HepG2 (cell line): Measurements from ENCODE around the gene ARHGEF37. TPM values are rescaled to one million over a fixed set of nuclear protein-coding genes. Genes with fewer than 3 reads are reported as not detected.

ENCODE experiments used
- ATAC-seq: fragments of 200-7000 bp; cut with Tn5 transposase; 3 replicates; pipeline ENCODE4 v1.9.1; 2020; ENCODE audit warnings: mild to moderate bottlenecking, moderate library complexity
- BruUV-seq: library from RNA; stranded (reverse); fragments of 400-500 nt; replicated peaks from 2 replicates; lab custom pipeline; 2021; lab: Mats Ljungman, UMichigan
- CTCF ChIA-PET: fragments of 300-600 bp; formaldehyde crosslinking; extraction: SDS; loops from one replicate; lab custom pipeline; 2021; ENCODE audit warnings: low total read pairs, inconsistent platforms, low intra/inter-chr PET ratio; lab: Yijun Ruan, JAX
- POLR2A ChIA-PET: fragments of 350-600 bp; sonication (Branson Sonifier 250); formaldehyde crosslinking; loops from one replicate; lab custom pipeline; 2020; ENCODE audit warnings: antibody characterized with exemption, inconsistent platforms; lab: Yijun Ruan, JAX
- DNase-seq: peaks from one replicate; pipeline ENCODE4 v3.0.0-alpha.2; 2015; ENCODE audit warnings: low spot score
- FAIRE-seq: peaks from 3 replicates; lab custom pipeline; 2011; peaks lifted over from hg19 to GRCh38; lab: Jason Lieb, UNC
- H2AFZ ChIP-seq: one replicate; pipeline ENCODE4 v1.6.1; 2011; ENCODE audit warnings: low read length, inconsistent platforms
- H3K27ac ChIP-seq: fragments of 300-600 bp; 3 replicates; pipeline ENCODE4 v1.8.0; 2011; ENCODE audit warnings: mixed run types, mild to moderate bottlenecking, mixed read lengths, low read length, inconsistent platforms; ENCODE audit not compliant: insufficient read depth; ENCODE audit errors: extremely low read length
- H3K27me3 ChIP-seq, 2 experiments: fragments of 200-600 bp in 1 of 2; 2 replicates in 1 of 2; 3 replicates in 1 of 2; pipeline versions ENCODE4 v1.6.0 to v1.8.0; 2011; ENCODE audit warnings: low read length in 2 of 2, mild to moderate bottlenecking in 2 of 2, moderate library complexity in 2 of 2, inconsistent platforms in 1 of 2; ENCODE audit not compliant: insufficient read depth in 2 of 2, control insufficient read depth in 1 of 2
- H3K36me3 ChIP-seq, 2 experiments: fragments of 200-600 bp in 1 of 2; replicated peaks in 1 of 2; 2 replicates in 1 of 2; 3 replicates in 1 of 2; pipeline versions ENCODE4 v1.5.1 to v1.8.0; 2011; ENCODE audit warnings: low read length in 2 of 2, inconsistent platforms in 1 of 2; ENCODE audit not compliant: insufficient read depth in 2 of 2, control insufficient read depth in 1 of 2
- H3K4me1 ChIP-seq: 2 replicates; pipeline ENCODE4 v1.5.1; 2012; ENCODE audit warnings: low read length, inconsistent platforms; ENCODE audit not compliant: insufficient read depth
- H3K4me2 ChIP-seq: 2 replicates; pipeline ENCODE4 v1.6.0; 2011; ENCODE audit warnings: low read depth, low read length, inconsistent platforms
- H3K4me3 ChIP-seq, 3 experiments: fragments of 200-600 bp in 1 of 3; sonication (generic), shearing (Covaris generic) in 1 of 3; replicated peaks in 1 of 3; 2 replicates each; pipeline ENCODE4 v1.5.1; 2011 to 2016; ENCODE audit warnings: low read length in 3 of 3, inconsistent platforms in 2 of 3, low read depth in 2 of 3, mild to moderate bottlenecking in 2 of 3, control low read depth in 1 of 3, mixed read lengths in 1 of 3; ENCODE audit not compliant: insufficient read depth in 1 of 3
- H3K79me2 ChIP-seq: one replicate; pipeline ENCODE4 v1.6.1; 2011; ENCODE audit warnings: low read length, inconsistent platforms; ENCODE audit not compliant: insufficient read depth
- H3K9ac ChIP-seq: 2 replicates; pipeline ENCODE4 v1.6.0; 2011; ENCODE audit warnings: mild to moderate bottlenecking, low read depth, low read length, inconsistent platforms; ENCODE audit not compliant: insufficient read depth
- H3K9me3 ChIP-seq: 2 replicates; pipeline ENCODE4 v1.5.1; 2012; ENCODE audit warnings: mild to moderate bottlenecking, low read length
- H4K20me1 ChIP-seq: 2 replicates; pipeline ENCODE4 v1.6.0; 2011; ENCODE audit warnings: inconsistent platforms, mild to moderate bottlenecking, low read length, moderate library complexity; ENCODE audit not compliant: insufficient read depth
- NCOA2 ChIP-seq: sonication (generic); formaldehyde crosslinking; IDR thresholded peaks from 2 replicates; pipeline ENCODE4 v1.8.0; 2022; ENCODE audit warnings: inconsistent platforms
- ZFP36 ChIP-seq: fragments of 150-350 bp; IDR thresholded peaks from 2 replicates; pipeline ENCODE4 v1.6.1; 2018; ENCODE audit warnings: borderline replicate concordance, low read length, low read depth; ENCODE audit not compliant: partially characterized antibody
- ZNF816 ChIP-seq: sonication (generic); formaldehyde crosslinking; IDR thresholded peaks from 2 replicates; pipeline ENCODE4 v1.8.0; 2022; ENCODE audit warnings: missing genetic modification reagents, mild to moderate bottlenecking, borderline replicate concordance
- WGBS: methylation state at CpG from one replicate; pipeline ENCODE4 v1.1.6; 2017; ENCODE audit warnings: low lambda C conversion rate; 5-methylcytosine and 5-hydroxymethylcytosine counted together
- in situ Hi-C: cut with HindIII; loops from 2 replicates; pipeline ENCODE4 v1.10.0; 2017; ENCODE audit warnings: low pct_unique_long_range_greater_than_20kb; ENCODE audit not compliant: extremely low pct_ligation_motif_present
- intact Hi-C: fragments of 100-400 bp; cut with micrococcal nuclease; formaldehyde crosslinking; loops from one replicate; pipeline ENCODE4 v1.10.0; 2022; ENCODE audit not compliant: unreplicated experiment
- polyA plus RNA-seq, 8 experiments: library from polyadenylated mRNA; depleted of rRNA in 3 of 8; stranded (reverse) in 7 of 8; unstranded in 1 of 8; fragments of >200 nt; fragmentation: Illumina TruSeq in 4 of 8; extraction: Trizol in 4 of 8; gene quantifications; 2 replicates each; pipeline versions ENCODE4 v1.2.1 to v1.2.3, GENCODE V29; 2011 to 2016; ENCODE audit warnings: low read depth in 4 of 8, missing spikeins in 1 of 8, mixed read lengths in 1 of 8; ENCODE audit not compliant: insufficient read depth in 1 of 8
- total RNA-seq, 5 experiments: library from RNA; depleted of rRNA; stranded (reverse); fragments of >200 nt; fragmentation: Illumina TruSeq; extraction: Trizol; gene quantifications; 2 replicates each; pipeline ENCODE4 v1.2.3, GENCODE V29; 2016; ENCODE audit warnings: low read depth in 1 of 5
- TF ChIP-seq, protein P1 (sequence below): sonication (generic); formaldehyde crosslinking; IDR thresholded peaks from 2 replicates; pipeline ENCODE4 v1.5.0; 2020; ENCODE audit warnings: mild to moderate bottlenecking, missing genetic modification reagents, moderate library complexity

Gene ARHGEF37
- total and polyA plus RNA-seq, 2 of the 13 experiments (the other 11 are each of a cell fraction or from before 2014, with no cell fraction given) = 0.18 to 0.27 TPM

DNA sequence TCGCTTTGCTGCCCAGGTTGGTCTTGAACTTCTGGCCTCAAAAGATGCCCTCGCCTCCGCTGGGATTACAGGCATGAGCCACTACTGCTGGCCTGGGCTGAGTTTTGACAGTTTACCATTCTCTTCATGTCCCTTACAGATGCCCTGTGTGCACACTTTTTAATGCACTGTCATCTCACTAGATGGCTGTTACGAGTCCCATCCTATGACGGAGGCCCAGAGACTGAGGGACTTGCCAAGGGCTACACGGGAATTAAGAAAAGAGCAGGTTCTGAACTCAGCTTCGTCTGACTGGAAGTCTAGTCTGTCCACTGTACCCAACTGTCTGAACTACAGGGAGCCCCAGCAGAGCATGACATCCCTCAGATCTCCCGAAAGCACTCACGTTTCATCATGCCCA is 63.9 kb downstream of the ARHGEF37 start:
- H3K4me3 ChIP-seq = no peak overlapping the region
- no peaks in the 10 kb centered on the region for H3K79me2 ChIP-seq
- H3K9me3 ChIP-seq = no peaks in the 10 kb centered on the region
- TF ChIP-seq, protein P1, sequence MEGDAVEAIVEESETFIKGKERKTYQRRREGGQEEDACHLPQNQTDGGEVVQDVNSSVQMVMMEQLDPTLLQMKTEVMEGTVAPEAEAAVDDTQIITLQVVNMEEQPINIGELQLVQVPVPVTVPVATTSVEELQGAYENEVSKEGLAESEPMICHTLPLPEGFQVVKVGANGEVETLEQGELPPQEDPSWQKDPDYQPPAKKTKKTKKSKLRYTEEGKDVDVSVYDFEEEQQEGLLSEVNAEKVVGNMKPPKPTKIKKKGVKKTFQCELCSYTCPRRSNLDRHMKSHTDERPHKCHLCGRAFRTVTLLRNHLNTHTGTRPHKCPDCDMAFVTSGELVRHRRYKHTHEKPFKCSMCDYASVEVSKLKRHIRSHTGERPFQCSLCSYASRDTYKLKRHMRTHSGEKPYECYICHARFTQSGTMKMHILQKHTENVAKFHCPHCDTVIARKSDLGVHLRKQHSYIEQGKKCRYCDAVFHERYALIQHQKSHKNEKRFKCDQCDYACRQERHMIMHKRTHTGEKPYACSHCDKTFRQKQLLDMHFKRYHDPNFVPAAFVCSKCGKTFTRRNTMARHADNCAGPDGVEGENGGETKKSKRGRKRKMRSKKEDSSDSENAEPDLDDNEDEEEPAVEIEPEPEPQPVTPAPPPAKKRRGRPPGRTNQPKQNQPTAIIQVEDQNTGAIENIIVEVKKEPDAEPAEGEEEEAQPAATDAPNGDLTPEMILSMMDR (CRISPR knock-in tag) = peak; percentile 20; the same call in 1 of the 2 replicates
- TF ChIP-seq ZNF816 (CRISPR knock-in tag) = no peak
- H3K27me3 ChIP-seq = peaks cover 0 to 23% of the 10 kb centered on the region in 2 experiments; a peak in 2 of 5 replicates
- in situ Hi-C loops = loop anchor here (25.0 kb wide), 1 partner anchor 342 kb away; no protein-coding TSS in a partner anchor
- FAIRE-seq (no peak), DNase-seq (no peak), ATAC-seq (no peak)
- intact Hi-C loops = no loop called here
- ChIA-PET CTCF (no interaction called here), POLR2A (no interaction called here)
- BruUV-seq = no TSS peak
- 45% methylated on average over 9 of the region's 9 CpGs for WGBS
- H2AFZ ChIP-seq = no peak overlapping the region
- H3K36me3 ChIP-seq = no peaks in the 10 kb centered on the region
- no peak overlapping the region for H3K9ac ChIP-seq
- no peaks in the 10 kb centered on the region for H4K20me1 ChIP-seq
- H3K4me2 ChIP-seq = no peak overlapping the region
- H3K4me1 ChIP-seq = peaks cover 24% of the 10 kb centered on the region
- H3K27ac ChIP-seq = no peak overlapping the region

DNA sequence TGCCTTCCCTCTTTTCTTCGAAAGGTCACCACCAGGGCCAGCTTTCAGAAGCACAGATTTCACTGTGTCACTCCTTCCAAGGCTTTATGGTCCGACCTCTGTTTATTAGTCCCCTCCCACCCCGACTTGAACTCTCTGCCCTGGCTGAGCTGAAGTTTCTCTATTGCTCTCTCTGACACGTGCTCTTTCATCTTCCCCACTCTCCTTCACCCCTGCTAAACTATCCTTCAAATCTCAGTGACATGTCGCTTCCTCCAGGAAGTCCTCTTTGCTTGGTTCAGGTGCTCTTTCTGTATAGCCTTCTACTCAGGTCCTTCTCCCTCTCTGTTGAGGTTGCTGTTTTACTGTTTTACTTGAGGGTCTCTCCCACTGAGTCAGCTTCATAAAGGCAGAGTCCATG is 64.4 kb downstream of the ARHGEF37 start:
- Histone ChIP-seq H3K36me3 (no peaks in the 10 kb centered on the region), H2AFZ (no peak overlapping the region), H3K9me3 (no peaks in the 10 kb centered on the region), H3K27ac (no peak overlapping the region), H3K4me1 (peaks cover 19% of the 10 kb centered on the region), H3K4me3 (no peak overlapping the region), H3K27me3 (peaks cover 0 to 23% of the 10 kb centered on the region in 2 experiments; a peak in 2 of 5 replicates), H3K9ac (no peak overlapping the region), H3K4me2 (no peak overlapping the region), H4K20me1 (no peaks in the 10 kb centered on the region), H3K79me2 (no peaks in the 10 kb centered on the region)
- WGBS = 14% methylated on average over 5 of the region's 5 CpGs
- DNase-seq (no peak), FAIRE-seq (no peak), ATAC-seq (no peak)
- no TSS peak for BruUV-seq
- ChIA-PET CTCF (no interaction called here), POLR2A (no interaction called here)
- intact Hi-C loops = no loop called here
- in situ Hi-C loops = loop anchor here (25.0 kb wide), 1 partner anchor 342 kb away; no protein-coding TSS in a partner anchor
- no peak for TF ChIP-seq NCOA2 (CRISPR knock-in tag)
- TF ChIP-seq ZFP36 = peak; percentile 40
